ENCODE data around the gene SERAC1. TPM values are rescaled to one million over a fixed set of nuclear protein-coding genes. Genes with fewer than 3 reads are reported as not detected.
"Not testable (repeated sequence)": the region's sequence is repeated elsewhere in the genome, so short reads cannot be mapped to it uniquely, and the experiment has no call there.

The SERAC1 gene
- total RNA-seq, 8 experiments from 2014 or later, result 5.5 to 17.3 (median 10.1) TPM

GRCh38 chr6:158191761-158192160 is 23.7 kb upstream of the SERAC1 start:
- WGBS, 10 experiments, result 80 to 100% (median 100%) methylated on average over 1 of the region's 4 CpGs; no CpG with 5 or more reads in 4 of the 10 experiments
- Histone ChIP-seq H3K27ac (no peak overlapping the region), H3K4me3 (no peak overlapping the region), H3K4me1 (replicated peaks in 1 of 2) (no peaks in the 10 kb centered on the region)
- in situ Hi-C loops (cut with MboI; ENCODE audit: low pct_unique_long_range_greater_than_20kb in 2 of 9, low sequenced_read_pairs in 9 of 9, unreplicated experiment in 9 of 9), result no loop called here
- no peak for ATAC-seq (replicated peaks in 6 of 8)

GRCh38 chr6:158191032-158191431 is 23.0 kb upstream of the SERAC1 start:
- in situ Hi-C loops (cut with MboI; ENCODE audit: low pct_unique_long_range_greater_than_20kb in 2 of 9, low sequenced_read_pairs in 9 of 9, unreplicated experiment in 9 of 9), result no loop called here

GRCh38 chr6:158188591-158188990 is 20.5 kb upstream of the SERAC1 start:
- no peak overlapping the region for H3K4me3 ChIP-seq
- WGBS, 10 experiments, result 0 to 100% (median 58%) methylated on average over 1 to 2 of the region's 3 CpGs; no CpG with 5 or more reads in 2 of the 10 experiments
- no peak overlapping the region for H3K27ac ChIP-seq
- ATAC-seq (replicated peaks in 6 of 8), result no peak
- in situ Hi-C loops (cut with MboI; ENCODE audit: low pct_unique_long_range_greater_than_20kb in 2 of 9, low sequenced_read_pairs in 9 of 9, unreplicated experiment in 9 of 9), result no loop called here
- no peaks in the 10 kb centered on the region for H3K4me1 ChIP-seq (replicated peaks in 1 of 2)

More at GRCh38 chr6:158191032-158191431, 23.0 kb upstream of the SERAC1 start:
- no peak overlapping the region for H3K27ac ChIP-seq
- H3K4me1 ChIP-seq (replicated peaks in 1 of 2), result no peaks in the 10 kb centered on the region
- no peak for ATAC-seq (replicated peaks in 6 of 8)
- no peak overlapping the region for H3K4me3 ChIP-seq
- 80 to 100% (median 100%) methylated on average over 1 of the region's 1 CpG; no CpG with 5 or more reads in 3 of the 10 experiments for WGBS, 10 experiments

DNA sequence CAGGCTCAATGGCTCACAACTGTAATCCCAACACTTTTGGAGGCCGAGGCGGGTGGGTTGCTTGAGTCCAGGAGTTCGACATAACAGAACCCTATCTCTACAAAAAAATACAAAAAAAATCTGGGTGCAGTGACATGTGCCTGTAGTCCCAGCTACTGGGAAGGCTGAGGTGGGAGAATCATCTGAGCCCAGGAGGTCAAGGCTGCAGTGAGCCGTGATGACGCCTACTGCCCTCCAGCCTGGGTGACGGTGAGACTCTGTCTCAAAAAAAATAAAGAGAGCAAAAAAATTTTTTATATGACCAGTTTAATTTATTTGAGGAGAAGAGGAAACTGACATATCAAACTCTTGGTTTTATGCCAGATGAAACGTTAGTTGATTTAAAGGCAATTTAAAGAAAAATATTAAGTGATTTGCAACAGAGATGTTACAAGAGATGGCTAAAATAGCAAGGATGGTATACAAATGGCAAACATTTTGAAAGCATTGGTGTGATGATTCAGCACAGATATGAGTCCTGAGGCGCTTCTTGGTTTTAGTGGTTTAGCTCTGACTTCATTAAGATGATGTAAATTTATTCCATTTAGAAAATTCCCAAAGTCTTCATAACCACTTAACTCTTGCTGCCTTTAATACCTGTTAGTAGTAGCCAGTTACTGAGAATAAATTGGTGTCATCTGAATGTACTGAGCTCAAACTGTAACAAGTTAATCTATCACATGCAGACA is 17.8 kb upstream of the SERAC1 start:
- peak in 3 of 8 experiments; percentile 32 to 86 (median 84) for ATAC-seq (replicated peaks in 6 of 8)
- in situ Hi-C loops (cut with MboI; ENCODE audit: low pct_unique_long_range_greater_than_20kb in 2 of 9, low sequenced_read_pairs in 9 of 9, unreplicated experiment in 9 of 9), result no loop called here
- WGBS, 10 experiments, result 36 to 97% (median 86%) methylated on average over 1 to 8 of the region's 8 CpGs; no CpG with 5 or more reads in 1 of the 10 experiments
- Histone ChIP-seq H3K4me1 (replicated peaks in 1 of 2) (no peaks in the 10 kb centered on the region), H3K27ac (no peak overlapping the region), H3K4me3 (no peak overlapping the region)

GRCh38 chr6:158184608-158185007 is 16.5 kb upstream of the SERAC1 start:
- no peak overlapping the region for H3K4me3 ChIP-seq
- in situ Hi-C loops (cut with MboI; ENCODE audit: low pct_unique_long_range_greater_than_20kb in 2 of 9, low sequenced_read_pairs in 9 of 9, unreplicated experiment in 9 of 9), result no loop called here
- no peaks in the 10 kb centered on the region for H3K4me1 ChIP-seq (replicated peaks in 1 of 2)
- no peak for ATAC-seq (replicated peaks in 6 of 8)
- H3K27ac ChIP-seq, result no peak overlapping the region

GRCh38 chr6:158183174-158183972 is 15.3 kb upstream of the SERAC1 start:
- in situ Hi-C loops (cut with MboI; ENCODE audit: low pct_unique_long_range_greater_than_20kb in 2 of 9, low sequenced_read_pairs in 9 of 9, unreplicated experiment in 9 of 9); H3K4me1 ChIP-seq (replicated peaks in 1 of 2); ATAC-seq (replicated peaks in 6 of 8); H3K4me3 ChIP-seq; H3K27ac ChIP-seq: not testable (repeated sequence)
- 30 to 100% (median 50%) methylated on average over 1 to 7 of the region's 16 CpGs; no CpG with 5 or more reads in 3 of the 10 experiments for WGBS, 10 experiments

DNA sequence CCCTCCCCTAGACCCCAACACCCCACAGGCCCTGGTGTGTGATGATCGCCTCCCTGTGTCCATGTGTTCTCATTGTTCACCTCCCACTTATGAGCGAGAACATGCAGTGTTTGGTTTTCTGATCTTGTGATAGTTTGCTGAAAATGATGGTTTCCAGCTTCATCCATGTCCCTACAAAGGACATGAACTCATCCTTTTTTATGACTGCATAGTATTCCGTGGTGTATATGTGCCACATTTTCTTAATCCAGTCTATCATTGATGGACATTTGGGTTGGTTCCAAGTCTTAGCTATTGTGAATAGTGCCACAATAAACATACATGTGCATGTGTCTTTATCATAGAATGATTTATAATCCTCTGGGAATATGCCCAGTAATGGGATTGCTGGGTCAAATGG is 9.7 kb upstream of the SERAC1 start:
- H3K4me3 ChIP-seq; H3K27ac ChIP-seq; ATAC-seq (replicated peaks in 6 of 8); in situ Hi-C loops (cut with MboI; ENCODE audit: low pct_unique_long_range_greater_than_20kb in 2 of 9, low sequenced_read_pairs in 9 of 9, unreplicated experiment in 9 of 9); H3K4me1 ChIP-seq (replicated peaks in 1 of 2): not testable (repeated sequence)
- 100% methylated on average over 1 of the region's 3 CpGs; no CpG with 5 or more reads in 9 of the 10 experiments for WGBS, 10 experiments

- H3K27ac ChIP-seq, result no peak overlapping the region
- in situ Hi-C loops (cut with MboI; ENCODE audit: low pct_unique_long_range_greater_than_20kb in 2 of 9, low sequenced_read_pairs in 9 of 9, unreplicated experiment in 9 of 9), result no loop called here
- 83 to 100% (median 97%) methylated on average over 1 to 3 of the region's 3 CpGs; no CpG with 5 or more reads in 2 of the 10 experiments for WGBS, 10 experiments
These were observed 7.0 kb upstream of the SERAC1 start for GRCh38 chr6:158175111-158175510.

DNA sequence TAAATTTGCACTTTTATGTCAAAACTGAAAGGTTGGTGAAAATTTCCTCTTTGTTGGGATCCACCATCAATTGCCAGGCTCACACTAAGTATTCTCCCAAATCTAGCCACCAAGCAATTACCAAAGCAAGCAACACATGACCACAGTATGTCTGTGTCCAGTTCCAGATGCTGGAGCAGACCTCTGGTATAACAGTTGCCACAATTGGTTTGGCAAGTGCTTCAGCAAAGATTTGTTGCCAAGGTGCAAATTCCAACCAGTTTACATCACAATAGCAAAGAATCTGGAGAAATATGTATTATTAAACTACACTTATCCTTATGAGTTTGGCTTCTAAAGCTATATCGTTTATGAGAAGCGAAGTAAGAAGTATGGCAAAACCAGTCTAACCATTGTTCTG is 6.5 kb upstream of the SERAC1 start:
- H3K27ac ChIP-seq, result no peak overlapping the region
- peak in 2 of 8 experiments; percentile 15 to 21 for ATAC-seq (replicated peaks in 6 of 8)
- H3K4me1 ChIP-seq (replicated peaks in 1 of 2), result no peaks in the 10 kb centered on the region
- no peak overlapping the region for H3K4me3 ChIP-seq
- in situ Hi-C loops (cut with MboI; ENCODE audit: low pct_unique_long_range_greater_than_20kb in 2 of 9, low sequenced_read_pairs in 9 of 9, unreplicated experiment in 9 of 9), result no loop called here
- WGBS, 10 experiments, result 20 to 100% (median 49%) methylated on average over 1 to 2 of the region's 2 CpGs; no CpG with 5 or more reads in 5 of the 10 experiments

More at GRCh38 chr6:158175111-158175510, 7.0 kb upstream of the SERAC1 start:
- ATAC-seq (replicated peaks in 6 of 8), result no peak
- no peaks in the 10 kb centered on the region for H3K4me1 ChIP-seq (replicated peaks in 1 of 2)
- H3K4me3 ChIP-seq, result no peak overlapping the region

DNA sequence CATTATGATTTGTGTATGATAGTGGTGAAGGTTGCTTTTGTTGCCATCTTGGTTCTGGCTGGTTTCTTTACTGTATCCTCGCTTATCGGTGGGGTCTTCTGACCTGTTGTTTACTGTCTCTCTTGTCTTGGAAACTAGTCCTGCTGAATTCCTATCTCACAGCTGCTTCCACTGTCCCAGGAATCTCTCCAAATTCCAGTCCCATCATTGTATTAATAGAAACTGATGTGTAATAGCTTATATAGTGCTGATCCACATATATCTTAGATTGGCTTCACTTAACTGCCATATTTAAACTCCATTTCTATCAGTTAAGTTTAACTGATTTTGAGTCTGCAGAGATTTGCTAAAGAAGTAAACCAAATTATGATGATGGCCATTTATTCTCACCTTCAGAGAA is 6.0 kb upstream of the SERAC1 start:
- Histone ChIP-seq H3K4me1 (replicated peaks in 1 of 2) (no peaks in the 10 kb centered on the region), H3K4me3 (no peak overlapping the region), H3K27ac (no peak overlapping the region)
- ATAC-seq (replicated peaks in 6 of 8), result no peak
- WGBS, 10 experiments, result 86 to 100% (median 96%) methylated on average over 2 of the region's 2 CpGs; no CpG with 5 or more reads in 6 of the 10 experiments
- in situ Hi-C loops (cut with MboI; ENCODE audit: low pct_unique_long_range_greater_than_20kb in 2 of 9, low sequenced_read_pairs in 9 of 9, unreplicated experiment in 9 of 9), result no loop called here

DNA sequence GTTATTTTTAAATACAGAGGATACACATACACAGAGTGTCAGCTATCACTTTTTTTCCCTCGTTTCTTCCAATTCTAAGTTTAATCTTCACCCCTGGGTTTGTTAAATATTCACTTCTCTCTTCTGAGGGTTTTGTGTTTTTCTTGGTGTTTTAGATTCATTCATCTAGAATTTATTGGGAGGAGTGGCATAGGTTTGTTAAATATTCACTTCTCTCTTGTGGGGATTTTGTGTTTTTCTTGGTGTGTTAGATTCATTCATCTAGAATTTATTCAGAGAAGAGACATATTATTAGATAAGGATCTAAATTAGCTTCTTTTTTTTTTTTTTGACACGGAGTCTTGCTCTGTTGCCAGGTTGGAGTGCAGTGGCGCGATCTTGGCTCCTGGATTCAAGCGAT is 3.9 kb upstream of the SERAC1 start:
- Histone ChIP-seq H3K4me1 (replicated peaks in 1 of 2) (no peaks in the 10 kb centered on the region), H3K27ac (no peak overlapping the region), H3K4me3 (no peak overlapping the region)
- WGBS, 10 experiments, result 11 to 100% (median 84%) methylated on average over 1 to 5 of the region's 5 CpGs
- no peak for ATAC-seq (replicated peaks in 6 of 8)
- in situ Hi-C loops (cut with MboI; ENCODE audit: low pct_unique_long_range_greater_than_20kb in 2 of 9, low sequenced_read_pairs in 9 of 9, unreplicated experiment in 9 of 9), result no loop called here

- 0 to 89% (median 71%) methylated on average over 1 to 3 of the region's 3 CpGs; no CpG with 5 or more reads in 1 of the 10 experiments for WGBS, 10 experiments
- in situ Hi-C loops (cut with MboI; ENCODE audit: low pct_unique_long_range_greater_than_20kb in 2 of 9, low sequenced_read_pairs in 9 of 9, unreplicated experiment in 9 of 9), result no loop called here
These were observed 2.6 kb upstream of the SERAC1 start for GRCh38 chr6:158170656-158171081.

GRCh38 chr6:158169634-158170033 is 1.6 kb upstream of the SERAC1 start:
- WGBS, 10 experiments, result 50 to 100% (median 83%) methylated on average over 1 to 4 of the region's 6 CpGs; no CpG with 5 or more reads in 6 of the 10 experiments
- in situ Hi-C loops (cut with MboI; ENCODE audit: low pct_unique_long_range_greater_than_20kb in 2 of 9, low sequenced_read_pairs in 9 of 9, unreplicated experiment in 9 of 9); ATAC-seq (replicated peaks in 6 of 8); H3K27ac ChIP-seq; H3K4me3 ChIP-seq; H3K4me1 ChIP-seq (replicated peaks in 1 of 2): not testable (repeated sequence)

More at GRCh38 chr6:158170656-158171081, 2.6 kb upstream of the SERAC1 start:
- peaks cover 2 to 6% of the 10 kb centered on the region in 2 donors for H3K4me1 ChIP-seq (replicated peaks in 1 of 2)
- ATAC-seq (replicated peaks in 6 of 8), result no peak
- no peak overlapping the region for H3K27ac ChIP-seq
- H3K4me3 ChIP-seq, result no peak overlapping the region

Measured in motor neuron (in vitro differentiated cells).